Loucy (cell line): ENCODE measurements around the gene OR1M1.

Experiments
- EZH2phosphoT487 ChIP-seq: fragments of 200-600 bp; IDR thresholded peaks from 2 replicates; pipeline ENCODE4 v1.6.1; 2018; ENCODE audit warnings: antibody characterized with exemption, mild to moderate bottlenecking, moderate library complexity, borderline replicate concordance
- TF ChIP-seq, protein P1 (sequence below): fragments of 200-600 bp; sonication (generic); conservative IDR thresholded peaks from 2 replicates; pipeline ENCODE4 v1.5.1; 2014; ENCODE audit warnings: mild to moderate bottlenecking, antibody characterized with exemption, low read length

DNA sequence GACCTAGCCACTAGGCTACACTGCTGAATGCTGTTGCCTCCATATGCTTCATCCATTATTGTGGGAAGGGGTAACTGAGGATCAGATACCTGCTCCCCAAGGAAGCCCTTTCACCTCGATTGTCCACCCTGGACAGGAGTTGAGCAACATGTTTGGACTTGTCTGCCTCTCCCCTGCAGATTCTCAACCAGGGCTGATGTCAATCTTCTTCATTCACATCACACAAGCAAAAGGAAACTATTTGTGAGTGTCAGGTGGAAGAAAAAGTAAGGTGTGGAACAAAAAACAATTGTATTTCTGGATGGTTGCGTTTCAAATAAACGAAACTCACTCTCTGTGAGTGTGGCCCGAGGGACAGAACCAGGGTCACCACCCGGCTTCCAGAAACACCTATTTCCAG, 47.1 kb upstream of the OR1M1 start:
- TF ChIP-seq, protein P1, sequence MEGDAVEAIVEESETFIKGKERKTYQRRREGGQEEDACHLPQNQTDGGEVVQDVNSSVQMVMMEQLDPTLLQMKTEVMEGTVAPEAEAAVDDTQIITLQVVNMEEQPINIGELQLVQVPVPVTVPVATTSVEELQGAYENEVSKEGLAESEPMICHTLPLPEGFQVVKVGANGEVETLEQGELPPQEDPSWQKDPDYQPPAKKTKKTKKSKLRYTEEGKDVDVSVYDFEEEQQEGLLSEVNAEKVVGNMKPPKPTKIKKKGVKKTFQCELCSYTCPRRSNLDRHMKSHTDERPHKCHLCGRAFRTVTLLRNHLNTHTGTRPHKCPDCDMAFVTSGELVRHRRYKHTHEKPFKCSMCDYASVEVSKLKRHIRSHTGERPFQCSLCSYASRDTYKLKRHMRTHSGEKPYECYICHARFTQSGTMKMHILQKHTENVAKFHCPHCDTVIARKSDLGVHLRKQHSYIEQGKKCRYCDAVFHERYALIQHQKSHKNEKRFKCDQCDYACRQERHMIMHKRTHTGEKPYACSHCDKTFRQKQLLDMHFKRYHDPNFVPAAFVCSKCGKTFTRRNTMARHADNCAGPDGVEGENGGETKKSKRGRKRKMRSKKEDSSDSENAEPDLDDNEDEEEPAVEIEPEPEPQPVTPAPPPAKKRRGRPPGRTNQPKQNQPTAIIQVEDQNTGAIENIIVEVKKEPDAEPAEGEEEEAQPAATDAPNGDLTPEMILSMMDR: no peak
- TF ChIP-seq EZH2phosphoT487: no peak
